ENCODE data around the gene UBIAD1.

The UBIAD1 gene

DNA sequence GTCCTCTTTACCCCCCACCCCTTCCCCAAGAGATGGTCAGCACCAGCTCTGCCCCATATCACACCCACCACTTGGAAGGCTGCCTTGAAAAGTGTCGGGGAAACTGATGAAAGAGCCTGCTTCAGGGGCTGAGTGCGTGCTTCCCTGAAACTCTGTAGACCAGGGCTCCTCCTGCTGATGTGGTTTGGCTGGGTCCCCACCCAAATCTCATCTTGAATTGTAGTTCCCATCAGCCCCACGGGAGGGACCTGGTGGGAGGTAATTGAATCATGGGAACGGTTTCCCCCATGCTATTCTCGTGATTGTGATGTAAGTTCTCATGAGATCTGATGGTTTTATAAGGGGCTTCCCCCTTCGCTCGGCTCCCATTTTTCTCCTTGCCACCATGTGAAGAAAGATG is 36.4 kb downstream of the UBIAD1 start:
- TF ChIP-seq, protein P1, sequence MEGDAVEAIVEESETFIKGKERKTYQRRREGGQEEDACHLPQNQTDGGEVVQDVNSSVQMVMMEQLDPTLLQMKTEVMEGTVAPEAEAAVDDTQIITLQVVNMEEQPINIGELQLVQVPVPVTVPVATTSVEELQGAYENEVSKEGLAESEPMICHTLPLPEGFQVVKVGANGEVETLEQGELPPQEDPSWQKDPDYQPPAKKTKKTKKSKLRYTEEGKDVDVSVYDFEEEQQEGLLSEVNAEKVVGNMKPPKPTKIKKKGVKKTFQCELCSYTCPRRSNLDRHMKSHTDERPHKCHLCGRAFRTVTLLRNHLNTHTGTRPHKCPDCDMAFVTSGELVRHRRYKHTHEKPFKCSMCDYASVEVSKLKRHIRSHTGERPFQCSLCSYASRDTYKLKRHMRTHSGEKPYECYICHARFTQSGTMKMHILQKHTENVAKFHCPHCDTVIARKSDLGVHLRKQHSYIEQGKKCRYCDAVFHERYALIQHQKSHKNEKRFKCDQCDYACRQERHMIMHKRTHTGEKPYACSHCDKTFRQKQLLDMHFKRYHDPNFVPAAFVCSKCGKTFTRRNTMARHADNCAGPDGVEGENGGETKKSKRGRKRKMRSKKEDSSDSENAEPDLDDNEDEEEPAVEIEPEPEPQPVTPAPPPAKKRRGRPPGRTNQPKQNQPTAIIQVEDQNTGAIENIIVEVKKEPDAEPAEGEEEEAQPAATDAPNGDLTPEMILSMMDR (IDR thresholded peaks at IDR 0.05; ENCODE audit: low read depth, low read length): no peak
- H3K4me3 ChIP-seq (ENCODE audit: low read depth, low read length): no peak overlapping the region
- DNase-seq (ENCODE audit: low read depth, low spot score): no peak
- in situ Hi-C loops (cut with HindIII; ENCODE audit: low sequenced_read_pairs): no loop called here

DNA sequence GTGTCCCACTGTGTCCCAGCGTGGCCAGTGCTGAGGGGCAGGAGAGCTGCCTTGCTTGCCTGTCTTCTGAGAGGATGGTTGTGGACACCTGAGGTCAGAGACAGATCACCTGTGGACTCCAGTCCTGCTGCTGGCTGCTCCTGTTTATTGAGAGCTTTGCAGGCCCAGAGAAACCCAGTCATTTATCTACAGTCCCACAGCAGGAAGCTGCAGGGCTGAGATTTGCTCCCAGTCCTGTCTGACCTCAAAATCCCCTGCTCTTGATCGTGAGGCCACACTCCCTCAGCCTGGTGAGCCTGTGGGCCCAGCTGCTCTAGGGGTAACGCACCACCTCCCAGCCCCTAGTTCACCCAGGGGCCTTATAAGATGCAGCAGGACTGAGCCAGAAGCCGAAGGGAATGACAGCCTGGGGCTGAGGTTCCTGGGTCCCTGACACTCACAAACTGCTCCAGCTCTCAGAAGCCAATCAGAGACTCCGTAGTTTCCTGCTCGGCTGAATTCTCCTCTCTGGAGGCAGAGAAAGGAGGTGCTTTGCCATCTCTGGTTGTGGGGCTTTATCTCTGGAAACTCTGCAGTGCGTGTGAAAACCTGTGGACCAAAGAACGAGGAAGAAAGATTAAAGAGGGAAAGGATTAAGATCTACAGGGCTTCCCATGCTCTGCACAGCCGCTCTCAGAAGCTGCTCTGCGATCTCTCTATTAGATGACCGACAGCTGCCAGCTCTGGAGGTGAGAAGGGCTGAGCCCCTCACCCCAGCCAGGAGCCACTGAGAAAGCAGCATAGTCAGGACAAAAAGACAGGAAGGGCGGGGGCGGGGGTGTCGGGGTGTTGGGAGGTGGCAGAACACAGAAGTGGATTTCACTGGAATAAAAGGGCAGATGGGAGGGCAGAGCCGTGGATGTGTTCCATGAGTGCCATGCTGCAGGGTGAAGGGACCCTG is 39.1 kb downstream of the UBIAD1 start:
- no peak for DNase-seq (ENCODE audit: low read depth, low spot score)
- in situ Hi-C loops (cut with HindIII; ENCODE audit: low sequenced_read_pairs): no loop called here
- no peak overlapping the region for H3K4me3 ChIP-seq (ENCODE audit: low read depth, low read length)
- TF ChIP-seq, protein P1 (IDR thresholded peaks at IDR 0.05; ENCODE audit: low read depth, low read length): no peak

DNA sequence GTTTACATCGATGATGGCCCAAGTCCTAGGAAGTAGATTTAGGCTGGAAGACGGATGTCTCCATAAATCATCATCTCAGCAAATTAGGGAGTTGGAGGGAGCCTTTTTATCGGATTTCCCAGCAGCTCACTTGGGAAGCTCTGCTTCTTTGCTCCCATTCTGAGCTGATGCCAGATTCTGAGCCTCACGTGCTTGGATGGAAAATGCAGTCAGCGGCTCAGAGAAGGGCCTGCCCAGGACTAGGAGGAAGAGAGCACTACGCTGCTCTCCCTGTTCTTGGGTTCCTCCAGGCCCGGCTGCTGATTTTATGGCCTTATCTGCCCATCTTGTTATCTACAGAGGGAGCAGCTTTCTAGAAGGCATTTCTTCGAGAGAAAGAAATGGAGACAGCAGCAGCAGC is 42.0 kb downstream of the UBIAD1 start:
- no peak for DNase-seq (ENCODE audit: low read depth, low spot score)
- TF ChIP-seq, protein P1 (IDR thresholded peaks at IDR 0.05; ENCODE audit: low read depth, low read length): no peak
- in situ Hi-C loops (cut with HindIII; ENCODE audit: low sequenced_read_pairs): no loop called here
- no peak overlapping the region for H3K4me3 ChIP-seq (ENCODE audit: low read depth, low read length)

DNA sequence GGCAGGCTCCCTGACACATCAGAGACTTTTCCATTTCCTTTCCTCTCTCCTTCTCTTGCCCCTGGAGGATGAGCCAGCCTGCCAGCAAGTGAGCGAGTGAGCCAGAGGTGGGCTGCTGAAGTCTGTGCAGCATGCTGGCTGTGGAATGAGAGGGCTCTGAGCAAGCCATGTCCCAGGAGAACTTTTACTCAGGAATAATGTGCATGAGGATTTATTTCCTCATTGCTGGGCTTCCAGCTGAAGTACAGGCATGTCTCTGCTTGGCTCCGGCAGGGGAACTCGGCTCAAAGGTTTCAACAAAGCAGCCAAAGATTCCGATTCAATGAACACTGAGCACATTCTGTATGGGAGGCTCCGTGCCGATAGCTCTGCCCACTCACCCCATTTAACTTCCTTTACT is 43.7 kb downstream of the UBIAD1 start:
- in situ Hi-C loops (cut with HindIII; ENCODE audit: low sequenced_read_pairs): no loop called here
- H3K4me3 ChIP-seq (ENCODE audit: low read depth, low read length): no peak overlapping the region
- TF ChIP-seq, protein P1 (IDR thresholded peaks at IDR 0.05; ENCODE audit: low read depth, low read length): no peak
- peak; percentile 8 for DNase-seq (ENCODE audit: low read depth, low spot score)

DNA sequence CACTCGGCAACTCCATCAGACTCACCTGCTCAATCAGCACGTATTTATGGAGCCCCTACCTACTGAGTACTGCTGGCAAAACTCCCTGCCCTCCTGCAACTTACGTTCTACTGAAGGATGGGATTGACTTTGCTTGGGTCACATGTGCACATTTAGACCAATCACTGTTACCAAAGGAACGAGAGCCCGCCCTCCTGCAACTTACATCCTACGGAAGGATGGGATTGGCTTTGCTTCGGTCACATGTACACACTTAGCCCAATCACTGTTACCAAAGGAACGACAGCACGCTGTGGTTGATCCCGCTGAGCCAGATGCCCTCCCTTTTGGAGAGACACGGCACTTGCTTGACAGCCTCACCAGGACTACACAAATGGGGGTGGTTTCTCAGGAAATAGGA is 46.0 kb downstream of the UBIAD1 start:
- in situ Hi-C loops (cut with HindIII; ENCODE audit: low sequenced_read_pairs): no loop called here

DNA sequence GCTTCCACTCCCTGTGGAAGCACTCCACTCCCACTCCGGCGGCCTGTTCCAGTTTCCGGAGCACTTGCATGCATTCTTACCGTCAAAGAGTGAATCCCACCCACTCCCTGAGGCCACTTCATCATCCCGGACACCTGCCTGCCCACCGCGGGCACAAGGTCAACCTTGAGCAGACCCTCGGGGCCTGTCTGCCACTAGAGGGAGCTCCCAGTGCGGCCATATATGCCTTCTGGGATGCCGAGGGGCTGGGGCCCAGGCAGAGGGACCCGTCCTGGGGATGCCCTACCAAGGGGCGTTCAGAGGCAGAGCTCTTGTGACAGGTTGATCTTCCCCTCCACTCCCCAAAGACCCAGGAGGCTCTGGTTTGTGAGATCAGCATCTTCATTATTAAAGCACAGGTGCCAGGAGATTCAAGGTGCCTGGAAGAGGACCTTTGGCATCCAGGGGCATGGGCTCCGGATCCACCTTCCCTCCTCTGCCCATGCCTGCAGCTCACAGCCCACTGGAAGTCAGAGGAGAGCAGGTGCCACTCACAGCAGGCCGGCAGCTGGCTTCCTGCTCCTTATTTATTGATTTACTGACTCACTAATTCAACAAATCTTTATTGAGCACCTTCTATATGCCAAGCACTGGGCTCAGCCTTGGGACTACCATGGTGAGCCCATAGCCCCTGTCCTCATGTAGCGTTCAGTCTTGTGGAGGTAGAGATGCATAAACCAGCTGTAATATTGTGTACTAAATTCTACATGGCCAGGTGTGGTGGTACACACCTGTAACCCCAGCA is 47.3 kb downstream of the UBIAD1 start:
- no peak for DNase-seq (ENCODE audit: low read depth, low spot score)

More for the DNA sequence above, 46.0 kb downstream of the UBIAD1 start:
- DNase-seq (ENCODE audit: low read depth, low spot score): no peak
- no peak overlapping the region for H3K4me3 ChIP-seq (ENCODE audit: low read depth, low read length)
- TF ChIP-seq, protein P1 (IDR thresholded peaks at IDR 0.05; ENCODE audit: low read depth, low read length): no peak

More for the DNA sequence above, 47.3 kb downstream of the UBIAD1 start:
- no peak overlapping the region for H3K4me3 ChIP-seq (ENCODE audit: low read depth, low read length)
- in situ Hi-C loops (cut with HindIII; ENCODE audit: low sequenced_read_pairs): no loop called here
- TF ChIP-seq, protein P1 (IDR thresholded peaks at IDR 0.05; ENCODE audit: low read depth, low read length): peak; percentile 54

All from astrocyte of the spinal cord (primary cell).